HCT116 (cell line): ENCODE measurements around the gene THSD7A. TPM values are rescaled to one million over a fixed set of nuclear protein-coding genes. Genes with fewer than 3 reads are reported as not detected.

Experiments
- ATAC-seq: fragments of 200-7000 bp; cut with Tn5 transposase; 2 replicates; pipeline ENCODE4 v1.9.1; 2020; ENCODE audit warnings: mild to moderate bottlenecking, moderate library complexity
- BruUV-seq: library from RNA; stranded (reverse); fragments of 400-500 nt; replicated peaks from 2 replicates; lab custom pipeline; 2021; lab: Mats Ljungman, UMichigan
- CTCF ChIA-PET: fragments of 300-600 bp; sonication (Branson Sonifier 250); formaldehyde crosslinking; loops from one replicate; lab custom pipeline; 2021; ENCODE audit warnings: antibody characterized with exemption; lab: Charles Lee
- POLR2A ChIA-PET: fragments of 300-600, 350-600 bp; sonication (Branson Sonifier 250); formaldehyde crosslinking; loops from one replicate; lab custom pipeline; 2021; ENCODE audit warnings: antibody characterized with exemption; lab: Charles Lee
- RAD21 ChIA-PET, 2 experiments: fragments of 300-600 bp; sonication (Branson Sonifier 250); formaldehyde crosslinking; loops; one replicate each; lab custom pipeline; 2023; ENCODE audit warnings: low total read pairs in 2 of 2; ENCODE audit not compliant: uncharacterized antibody in 2 of 2, unreplicated experiment in 2 of 2, low non-redundant PET in 1 of 2; lab: Charles Lee
- DNase-seq: peaks from one replicate; pipeline ENCODE4 v3.0.0-alpha.2; 2010; ENCODE audit warnings: low read depth, low spot score
- H2AFZ ChIP-seq: fragments of 200-600 bp; shearing (Covaris generic), sonication (generic); 2 replicates; pipeline ENCODE4 v1.6.1; 2017; ENCODE audit warnings: low read depth, mixed run types, mixed read lengths, antibody characterized with exemption, low read length; ENCODE audit not compliant: poor library complexity, severe bottlenecking
- H3K27ac ChIP-seq: 2 replicates; pipeline ENCODE4 v1.5.1; 2012; ENCODE audit warnings: low read depth, low read length
- H3K27me3 ChIP-seq: fragments of 200-600 bp; sonication (generic); 2 replicates; pipeline ENCODE4 v1.6.1; 2016; ENCODE audit warnings: mixed run types, low read length, mixed read lengths; ENCODE audit not compliant: insufficient read depth
- H3K36me3 ChIP-seq, 2 experiments: fragments of 200-500 bp in 1 of 2; fragments of 200-600 bp in 1 of 2; sonication (Bioruptor generic) in 1 of 2; sonication (generic) in 1 of 2; 2 replicates each; pipeline versions ENCODE4 v1.5.1 to v1.6.1; 2014 to 2016; ENCODE audit warnings: low read length in 2 of 2, inconsistent platforms in 1 of 2, mixed read lengths in 1 of 2, mixed run types in 1 of 2; ENCODE audit not compliant: insufficient read depth in 2 of 2, control insufficient read depth in 1 of 2
- H3K4me1 ChIP-seq, 2 experiments: fragments of 200-600 bp in 1 of 2; sonication (generic) in 1 of 2; 2 replicates each; pipeline versions ENCODE4 v1.5.1 to v1.6.1; 2012 to 2017; ENCODE audit warnings: low read length in 2 of 2, inconsistent platforms in 1 of 2, mild to moderate bottlenecking in 1 of 2, mixed read lengths in 1 of 2, mixed run types in 1 of 2, moderate library complexity in 1 of 2; ENCODE audit not compliant: insufficient read depth in 2 of 2, control insufficient read depth in 1 of 2
- H3K4me2 ChIP-seq: fragments of 200-600 bp; sonication (generic); 2 replicates; pipeline ENCODE4 v1.6.1; 2017; ENCODE audit warnings: mixed run types, low read length, mixed read lengths
- H3K4me3 ChIP-seq, 2 experiments: fragments of 200-600 bp in 1 of 2; sonication (generic) in 1 of 2; replicated peaks in 1 of 2; 2 replicates each; pipeline ENCODE4 v1.5.1; 2011 to 2016; ENCODE audit warnings: low read length in 2 of 2, control low read depth in 1 of 2, low read depth in 1 of 2, mild to moderate bottlenecking in 1 of 2, mixed read lengths in 1 of 2, mixed run types in 1 of 2
- H3K79me2 ChIP-seq: fragments of 200-600 bp; sonication (generic); 2 replicates; pipeline ENCODE4 v1.6.1; 2017; ENCODE audit warnings: mild to moderate bottlenecking, mixed run types, low read length, moderate library complexity, mixed read lengths; ENCODE audit not compliant: insufficient read depth
- H3K9ac ChIP-seq: fragments of 200-600 bp; sonication (generic); 2 replicates; pipeline ENCODE4 v1.6.1; 2016; ENCODE audit warnings: low read length, mixed read lengths
- H3K9me2 ChIP-seq: fragments of 200-600 bp; sonication (generic), shearing (Covaris generic); 2 replicates; pipeline ENCODE4 v1.6.1; 2017; ENCODE audit warnings: mixed run types, mild to moderate bottlenecking, moderate library complexity; ENCODE audit not compliant: insufficient read depth
- H3K9me3 ChIP-seq, 2 experiments: fragments of 200-500 bp in 1 of 2; fragments of 200-600 bp in 1 of 2; sonication (Bioruptor generic) in 1 of 2; sonication (generic) in 1 of 2; 2 replicates each; pipeline ENCODE4 v1.6.1; 2014 to 2017; ENCODE audit warnings: low read length in 2 of 2, mixed read lengths in 2 of 2, inconsistent platforms in 1 of 2, low read depth in 1 of 2, mild to moderate bottlenecking in 1 of 2, mixed run types in 1 of 2, moderate library complexity in 1 of 2; ENCODE audit not compliant: control insufficient read depth in 1 of 2, insufficient read depth in 1 of 2
- H4K20me1 ChIP-seq: fragments of 200-600 bp; sonication (generic), shearing (Covaris generic); 2 replicates; pipeline ENCODE4 v1.6.1; 2017; ENCODE audit warnings: mixed run types, mild to moderate bottlenecking, moderate library complexity; ENCODE audit not compliant: insufficient read depth
- CBX3 ChIP-seq: IDR thresholded peaks from 2 replicates; pipeline ENCODE4 v1.6.1; 2012; ENCODE audit warnings: low read depth
- CEBPB ChIP-seq: IDR thresholded peaks from 2 replicates; pipeline ENCODE4 v1.6.1; 2012; ENCODE audit warnings: low read depth
- EGR1 ChIP-seq: IDR thresholded peaks from 2 replicates; pipeline ENCODE4 v1.6.1; 2012; ENCODE audit warnings: low read depth
- EZH2phosphoT487 ChIP-seq: fragments of 200-600 bp; IDR thresholded peaks from 2 replicates; pipeline ENCODE4 v1.6.1; 2018; ENCODE audit warnings: antibody characterized with exemption, borderline replicate concordance
- JUND ChIP-seq: IDR thresholded peaks from 2 replicates; pipeline ENCODE4 v1.6.1; 2012
- POLR2A ChIP-seq: IDR thresholded peaks from 2 replicates; pipeline ENCODE4 v1.7.0; 2011; ENCODE audit warnings: borderline replicate concordance; ENCODE audit not compliant: insufficient read depth, insufficient read length; ENCODE audit errors: extremely low read depth
- RAD21 ChIP-seq: IDR thresholded peaks from 2 replicates; pipeline ENCODE4 v1.6.1; 2012; ENCODE audit warnings: low read depth, mild to moderate bottlenecking
- SIN3A ChIP-seq: IDR thresholded peaks from 2 replicates; pipeline ENCODE4 v1.6.1; 2012; ENCODE audit warnings: low read depth
- SRF ChIP-seq: IDR thresholded peaks from 2 replicates; pipeline ENCODE4 v1.6.1; 2012; ENCODE audit warnings: low read depth
- YY1 ChIP-seq: IDR thresholded peaks from 2 replicates; pipeline ENCODE4 v1.6.1; 2011; ENCODE audit warnings: low read length, low read depth, moderate library complexity, mild to moderate bottlenecking; ENCODE audit not compliant: insufficient replicate concordance; ENCODE audit errors: extremely low read depth
- ZNF274 ChIP-seq: fragments of 200-500 bp; sonication (Bioruptor generic); IDR thresholded peaks from 2 replicates; pipeline ENCODE4 v1.6.1; 2014; ENCODE audit warnings: mild to moderate bottlenecking, low read depth, low read length, inconsistent platforms
- intact Hi-C: fragments of 100-400 bp; cut with micrococcal nuclease; formaldehyde crosslinking; loops from 2 replicates; pipeline ENCODE4 v1.10.0; 2022
- total RNA-seq: library from RNA; stranded (reverse); gene quantifications from one replicate; pipeline ENCODE4 v1.2.1, GENCODE V29; 2021; ENCODE audit not compliant: unreplicated experiment
- TF ChIP-seq, protein P1 (sequence below), 3 experiments: fragments of 200-600 bp in 1 of 3; sonication (generic) in 1 of 3; IDR thresholded peaks in 2 of 3; conservative IDR thresholded peaks in 1 of 3; 2 replicates each; pipeline ENCODE4 v1.5.1; 2012 to 2017; ENCODE audit warnings: low read depth in 2 of 3, low read length in 2 of 3, antibody characterized with exemption in 1 of 3, borderline replicate concordance in 1 of 3, control low read depth in 1 of 3, mild to moderate bottlenecking in 1 of 3, mixed read lengths in 1 of 3, mixed run types in 1 of 3, moderate library complexity in 1 of 3; ENCODE audit not compliant: insufficient read depth in 1 of 3
- TF ChIP-seq, protein P2 (sequence below): IDR thresholded peaks from 2 replicates; pipeline ENCODE4 v1.6.1; 2012
- TF ChIP-seq, protein P3 (sequence below): IDR thresholded peaks from 2 replicates; pipeline ENCODE4 v1.6.1; 2012; ENCODE audit warnings: low read depth

The THSD7A gene
- total RNA-seq, 1 experiment from 2014 or later: 0.05 TPM

DNA sequence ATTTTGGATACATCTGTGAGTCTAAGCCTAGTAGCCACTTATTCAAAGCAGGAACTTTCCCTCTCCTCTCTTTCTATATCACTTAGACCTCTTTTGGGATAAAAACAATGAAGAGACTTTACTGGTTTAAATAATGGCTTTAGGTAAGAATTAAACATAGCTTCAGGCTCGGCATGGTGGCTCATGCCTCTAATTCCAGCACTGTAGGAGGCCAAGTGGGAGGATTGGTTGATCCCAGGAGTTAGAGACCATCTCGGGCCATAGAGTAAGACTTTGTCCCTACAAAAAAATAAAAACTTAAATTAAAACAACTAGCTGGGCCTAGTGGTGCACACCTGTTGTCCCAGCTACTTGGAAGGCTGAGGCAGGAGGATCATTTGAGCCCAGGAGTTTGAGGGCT, 304.3 kb downstream of the THSD7A start:
- RAD21 ChIA-PET: no interaction called here
- H3K4me3 ChIP-seq: no peak overlapping the region
- H3K9ac ChIP-seq: no peak overlapping the region
- DNase-seq (no peak), ATAC-seq (no peak)
- CTCF ChIA-PET: no interaction called here
- H3K79me2 ChIP-seq: no peaks in the 10 kb centered on the region
- H3K9me3 ChIP-seq: no peaks in the 10 kb centered on the region
- H2AFZ ChIP-seq: no peak overlapping the region
- no peaks in the 10 kb centered on the region for H3K36me3 ChIP-seq
- H3K27ac ChIP-seq: no peak overlapping the region
- POLR2A ChIA-PET: no interaction called here
- TF ChIP-seq EGR1 (no peak), SIN3A (no peak), SRF (no peak), EZH2phosphoT487 (no peak), ZNF274 (no peak)
- TF ChIP-seq, protein P1, sequence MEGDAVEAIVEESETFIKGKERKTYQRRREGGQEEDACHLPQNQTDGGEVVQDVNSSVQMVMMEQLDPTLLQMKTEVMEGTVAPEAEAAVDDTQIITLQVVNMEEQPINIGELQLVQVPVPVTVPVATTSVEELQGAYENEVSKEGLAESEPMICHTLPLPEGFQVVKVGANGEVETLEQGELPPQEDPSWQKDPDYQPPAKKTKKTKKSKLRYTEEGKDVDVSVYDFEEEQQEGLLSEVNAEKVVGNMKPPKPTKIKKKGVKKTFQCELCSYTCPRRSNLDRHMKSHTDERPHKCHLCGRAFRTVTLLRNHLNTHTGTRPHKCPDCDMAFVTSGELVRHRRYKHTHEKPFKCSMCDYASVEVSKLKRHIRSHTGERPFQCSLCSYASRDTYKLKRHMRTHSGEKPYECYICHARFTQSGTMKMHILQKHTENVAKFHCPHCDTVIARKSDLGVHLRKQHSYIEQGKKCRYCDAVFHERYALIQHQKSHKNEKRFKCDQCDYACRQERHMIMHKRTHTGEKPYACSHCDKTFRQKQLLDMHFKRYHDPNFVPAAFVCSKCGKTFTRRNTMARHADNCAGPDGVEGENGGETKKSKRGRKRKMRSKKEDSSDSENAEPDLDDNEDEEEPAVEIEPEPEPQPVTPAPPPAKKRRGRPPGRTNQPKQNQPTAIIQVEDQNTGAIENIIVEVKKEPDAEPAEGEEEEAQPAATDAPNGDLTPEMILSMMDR (IDR thresholded peaks at IDR 0.05 in 2 of 3, conservative IDR thresholded peaks at IDR 0.05 in 1 of 3; ENCODE audit: borderline replicate concordance in 1 of 3, insufficient read depth in 1 of 3, low read depth in 2 of 3, low read length in 2 of 3): no peak
- TF ChIP-seq, all 23 proteins: peak for 0
- BruUV-seq: no TSS peak
- Histone ChIP-seq H3K9me2 (no peaks in the 10 kb centered on the region), H4K20me1 (no peaks in the 10 kb centered on the region), H3K4me2 (no peak overlapping the region), H3K27me3 (no peaks in the 10 kb centered on the region), H3K4me1 (no peaks in the 10 kb centered on the region)
- intact Hi-C loops: no loop called here

DNA sequence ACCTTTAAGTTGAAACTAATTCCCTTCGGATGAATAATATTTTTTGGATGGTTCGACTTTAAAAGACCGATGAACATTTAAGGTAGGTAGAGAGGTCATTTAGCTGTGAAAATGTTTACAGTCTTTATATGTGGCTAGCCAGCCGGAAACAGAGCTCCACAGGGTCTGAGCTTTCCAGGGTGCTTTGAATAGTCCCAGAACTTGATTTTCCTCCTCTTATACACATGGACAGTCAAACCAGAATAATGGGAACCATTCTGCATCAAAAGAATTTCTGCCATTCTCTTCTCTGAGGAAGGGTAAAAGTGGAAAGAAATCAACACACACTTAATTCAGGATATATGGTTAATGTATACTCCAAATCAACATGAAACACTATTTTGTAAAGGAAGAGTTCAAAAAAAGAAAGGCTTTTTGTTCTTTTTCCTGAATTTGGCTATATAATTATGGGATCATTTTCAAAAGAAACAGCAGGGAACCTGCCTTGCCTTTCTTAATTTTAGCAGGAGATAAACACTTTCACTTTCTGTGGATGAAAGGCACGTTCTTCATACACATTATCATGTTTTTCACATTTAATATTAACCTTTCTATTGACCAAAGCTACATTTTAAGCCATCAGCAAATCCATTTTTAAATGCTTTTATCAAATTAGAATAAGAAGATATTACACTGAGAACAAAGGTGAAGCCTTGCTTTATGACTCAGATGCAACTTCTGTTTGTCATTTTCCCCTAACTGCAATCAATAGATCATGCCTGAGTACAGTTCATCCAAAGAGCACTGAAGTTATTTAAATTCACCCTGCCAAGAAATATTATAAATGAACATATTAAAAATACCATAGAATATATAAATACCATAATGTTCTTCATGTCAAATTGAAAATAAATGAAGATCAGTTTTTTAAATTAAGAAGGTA, 307.3 kb downstream of the THSD7A start:
- H3K27me3 ChIP-seq: no peaks in the 10 kb centered on the region
- no peaks in the 10 kb centered on the region for H3K36me3 ChIP-seq
- H3K27ac ChIP-seq: no peak overlapping the region
- H3K4me3 ChIP-seq: no peak overlapping the region
- RAD21 ChIA-PET: no interaction called here
- POLR2A ChIA-PET: no interaction called here
- intact Hi-C loops: no loop called here
- no TSS peak for BruUV-seq
- H3K4me2 ChIP-seq: no peak overlapping the region
- no peak overlapping the region for H3K9ac ChIP-seq
- H4K20me1 ChIP-seq: no peaks in the 10 kb centered on the region
- no peaks in the 10 kb centered on the region for H3K9me3 ChIP-seq
- H3K79me2 ChIP-seq: no peaks in the 10 kb centered on the region
- H3K9me2 ChIP-seq: no peaks in the 10 kb centered on the region
- ATAC-seq (no peak), DNase-seq (no peak)
- CTCF ChIA-PET: no interaction called here
- H2AFZ ChIP-seq: no peak overlapping the region
- no peaks in the 10 kb centered on the region for H3K4me1 ChIP-seq
- TF ChIP-seq CEBPB: no peak
- no peak for TF ChIP-seq EGR1
- no peak for TF ChIP-seq RAD21
- no peak for TF ChIP-seq CBX3
- no peak for TF ChIP-seq SIN3A
- no peak for TF ChIP-seq EZH2phosphoT487
- TF ChIP-seq YY1: no peak
- no peak for TF ChIP-seq POLR2A
- TF ChIP-seq JUND: no peak
- TF ChIP-seq, protein P2, sequence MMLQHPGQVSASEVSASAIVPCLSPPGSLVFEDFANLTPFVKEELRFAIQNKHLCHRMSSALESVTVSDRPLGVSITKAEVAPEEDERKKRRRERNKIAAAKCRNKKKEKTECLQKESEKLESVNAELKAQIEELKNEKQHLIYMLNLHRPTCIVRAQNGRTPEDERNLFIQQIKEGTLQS: no peak
- TF ChIP-seq, protein P3, sequence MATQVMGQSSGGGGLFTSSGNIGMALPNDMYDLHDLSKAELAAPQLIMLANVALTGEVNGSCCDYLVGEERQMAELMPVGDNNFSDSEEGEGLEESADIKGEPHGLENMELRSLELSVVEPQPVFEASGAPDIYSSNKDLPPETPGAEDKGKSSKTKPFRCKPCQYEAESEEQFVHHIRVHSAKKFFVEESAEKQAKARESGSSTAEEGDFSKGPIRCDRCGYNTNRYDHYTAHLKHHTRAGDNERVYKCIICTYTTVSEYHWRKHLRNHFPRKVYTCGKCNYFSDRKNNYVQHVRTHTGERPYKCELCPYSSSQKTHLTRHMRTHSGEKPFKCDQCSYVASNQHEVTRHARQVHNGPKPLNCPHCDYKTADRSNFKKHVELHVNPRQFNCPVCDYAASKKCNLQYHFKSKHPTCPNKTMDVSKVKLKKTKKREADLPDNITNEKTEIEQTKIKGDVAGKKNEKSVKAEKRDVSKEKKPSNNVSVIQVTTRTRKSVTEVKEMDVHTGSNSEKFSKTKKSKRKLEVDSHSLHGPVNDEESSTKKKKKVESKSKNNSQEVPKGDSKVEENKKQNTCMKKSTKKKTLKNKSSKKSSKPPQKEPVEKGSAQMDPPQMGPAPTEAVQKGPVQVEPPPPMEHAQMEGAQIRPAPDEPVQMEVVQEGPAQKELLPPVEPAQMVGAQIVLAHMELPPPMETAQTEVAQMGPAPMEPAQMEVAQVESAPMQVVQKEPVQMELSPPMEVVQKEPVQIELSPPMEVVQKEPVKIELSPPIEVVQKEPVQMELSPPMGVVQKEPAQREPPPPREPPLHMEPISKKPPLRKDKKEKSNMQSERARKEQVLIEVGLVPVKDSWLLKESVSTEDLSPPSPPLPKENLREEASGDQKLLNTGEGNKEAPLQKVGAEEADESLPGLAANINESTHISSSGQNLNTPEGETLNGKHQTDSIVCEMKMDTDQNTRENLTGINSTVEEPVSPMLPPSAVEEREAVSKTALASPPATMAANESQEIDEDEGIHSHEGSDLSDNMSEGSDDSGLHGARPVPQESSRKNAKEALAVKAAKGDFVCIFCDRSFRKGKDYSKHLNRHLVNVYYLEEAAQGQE: no peak
